GM21381 (cell line): ENCODE measurements around the gene GPRASP3.
A peak's percentile ranks its signal among the peaks of the same experiment; 100 is the strongest.
"Not testable (repeated sequence)": the region's sequence is repeated elsewhere in the genome, so short reads cannot be mapped to it uniquely, and the experiment has no call there.

Source experiments
- ATAC-seq: cut with Tn5 transposase; IDR thresholded peaks from one replicate; pipeline ENCODE4 v1.9.1; 2021; ENCODE audit warnings: mild to moderate bottlenecking, moderate library complexity; ENCODE audit not compliant: unreplicated experiment

The GPRASP3 gene

GRCh38 chrX:102720237-102721168, at the start of gene GPRASP3:
TSS of gene GPRASP3 (plus strand) at chrX:102720743. CDS start at chrX:102748996, 28,253 bp downstream.
- peak; percentile 100 for ATAC-seq

- ATAC-seq: no peak
These were observed 47.7 kb upstream of the GPRASP3 start for GRCh38 chrX:102672856-102673255.

GRCh38 chrX:102677479-102677878, 43.1 kb upstream of the GPRASP3 start:
- not testable (repeated sequence) for ATAC-seq

- no peak for ATAC-seq
These were observed 35.6 kb upstream of the GPRASP3 start for GRCh38 chrX:102684772-102685520.

- ATAC-seq: no peak
These were observed 25.8 kb upstream of the GPRASP3 start for GRCh38 chrX:102694749-102695148.

DNA sequence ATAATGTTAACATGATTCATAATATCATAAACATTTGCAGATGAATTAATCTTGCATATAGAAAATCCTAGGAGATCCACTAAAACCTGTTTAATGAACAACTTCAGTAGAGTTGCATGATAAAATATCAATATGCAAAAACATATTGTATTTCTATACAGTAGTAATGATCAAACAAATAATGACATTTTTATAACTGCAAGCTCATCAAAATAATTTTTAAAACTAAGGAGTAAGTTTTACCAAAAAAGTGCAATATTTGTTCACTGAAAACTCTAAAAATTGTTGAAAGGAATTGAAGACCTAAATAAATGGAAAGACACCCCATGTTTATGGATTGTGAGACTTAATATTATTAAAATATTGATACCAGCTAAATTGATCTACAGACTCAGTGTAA, 24.2 kb upstream of the GPRASP3 start:
- no peak for ATAC-seq

GRCh38 chrX:102697494-102697893, 23.0 kb upstream of the GPRASP3 start:
- no peak for ATAC-seq

- no peak for ATAC-seq
These were observed 11.6 kb upstream of the GPRASP3 start for GRCh38 chrX:102708900-102709299.

DNA sequence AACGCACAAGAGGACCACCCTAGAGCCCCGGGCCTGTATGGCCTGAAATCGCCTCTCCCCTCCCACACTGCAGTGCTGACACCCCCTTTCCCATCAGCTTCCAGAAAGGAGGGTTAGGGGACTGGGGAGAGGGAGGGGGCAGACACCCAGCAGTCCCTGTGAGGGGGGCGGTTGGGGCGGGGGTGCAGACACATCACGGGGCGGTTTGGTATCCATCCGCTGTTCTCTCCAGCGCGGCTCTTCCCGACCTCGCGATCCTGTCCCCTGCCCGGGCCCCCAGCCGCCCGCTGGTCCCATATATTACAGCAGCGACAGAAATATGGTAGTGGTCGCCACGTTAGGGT, 8.7 kb upstream of the GPRASP3 start:
- no peak for ATAC-seq

- ATAC-seq: no peak
These were observed 8.2 kb upstream of the GPRASP3 start, which contains the start of gene GPRASP2 for GRCh38 chrX:102712216-102712966. TSS of gene GPRASP2 (plus strand) at chrX:102712448. CDS start at chrX:102714870, 2,422 bp downstream.

DNA sequence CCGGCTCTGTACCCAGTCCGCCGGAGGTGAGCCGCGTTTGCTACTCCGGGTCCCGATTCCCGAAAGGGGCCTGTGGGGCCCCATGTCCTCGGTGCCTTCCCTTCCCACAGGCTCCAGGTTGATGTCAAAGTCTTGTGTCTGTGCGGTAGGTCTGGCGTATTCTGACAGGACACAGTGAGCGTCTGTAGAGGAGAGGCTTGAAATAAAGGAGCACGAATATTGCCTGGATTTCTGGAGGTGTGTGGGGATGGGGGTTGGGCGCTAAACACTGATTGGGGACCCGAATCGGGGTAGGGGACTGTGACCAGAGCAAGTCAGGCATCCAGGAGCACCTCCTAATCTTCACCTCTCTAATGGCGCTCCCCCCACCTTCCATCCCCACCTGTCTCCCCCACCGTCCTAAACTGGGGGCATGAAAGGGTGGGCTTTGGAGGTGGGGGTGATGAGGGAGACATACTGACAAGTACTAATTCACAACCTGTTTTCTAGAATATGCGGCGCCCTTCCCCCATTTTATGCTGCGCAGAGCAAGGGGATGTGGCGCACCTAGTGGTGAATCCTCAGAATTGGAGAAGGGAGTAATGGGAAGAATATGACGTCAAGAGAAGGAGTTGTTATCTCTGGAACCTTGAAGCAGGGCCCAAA, 7.4 kb upstream of the GPRASP3 start:
- no peak for ATAC-seq

- no peak for ATAC-seq
These were observed 5.5 kb upstream of the GPRASP3 start for GRCh38 chrX:102714994-102715393.

GRCh38 chrX:102715967-102716366, 4.6 kb upstream of the GPRASP3 start:
- no peak for ATAC-seq

GRCh38 chrX:102721169-102721506, 595 bp downstream of the GPRASP3 start:
- not testable (repeated sequence) for ATAC-seq

DNA sequence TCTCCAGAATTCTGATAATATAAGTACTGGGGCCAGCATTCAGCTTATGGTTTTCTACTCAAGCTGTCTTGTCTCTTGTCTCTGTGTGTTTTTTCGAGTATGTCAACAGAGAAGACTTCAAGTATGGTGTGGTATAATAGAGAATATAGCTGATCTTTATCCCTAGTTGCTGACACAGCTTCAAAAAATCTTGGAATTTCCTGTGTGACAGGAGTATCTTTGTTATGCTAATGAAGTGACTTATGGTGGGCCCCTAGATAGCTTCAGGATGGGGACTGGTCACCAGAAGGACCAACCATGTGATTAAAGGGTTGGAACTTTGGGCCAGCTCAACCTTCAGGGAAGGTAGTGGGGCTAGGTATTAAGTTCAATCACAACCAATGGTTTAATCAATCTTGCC, 2.9 kb downstream of the GPRASP3 start:
- ATAC-seq: no peak

GRCh38 chrX:102727761-102728160, 7.2 kb downstream of the GPRASP3 start:
- ATAC-seq: no peak

DNA sequence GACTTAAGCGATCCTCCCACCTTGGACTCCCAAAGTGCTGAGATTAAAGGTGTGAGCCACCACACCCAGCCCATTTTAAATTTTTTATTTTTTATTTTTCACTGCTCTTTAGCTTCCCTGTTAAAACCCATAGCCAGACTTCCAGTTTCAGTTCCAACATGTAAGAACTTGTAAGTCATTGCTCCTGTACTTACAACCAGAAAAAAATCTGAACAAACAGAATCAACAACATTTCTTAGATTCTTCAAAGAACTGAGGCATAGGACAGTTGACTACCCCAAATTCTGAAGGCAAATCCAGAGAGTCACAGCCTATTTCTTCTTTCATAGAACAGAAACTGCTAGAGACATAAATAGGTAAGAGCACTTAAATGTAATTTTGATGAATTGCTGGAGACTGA, 8.1 kb downstream of the GPRASP3 start:
- ATAC-seq: no peak

GRCh38 chrX:102739657-102740056, 19.1 kb downstream of the GPRASP3 start:
- no peak for ATAC-seq

DNA sequence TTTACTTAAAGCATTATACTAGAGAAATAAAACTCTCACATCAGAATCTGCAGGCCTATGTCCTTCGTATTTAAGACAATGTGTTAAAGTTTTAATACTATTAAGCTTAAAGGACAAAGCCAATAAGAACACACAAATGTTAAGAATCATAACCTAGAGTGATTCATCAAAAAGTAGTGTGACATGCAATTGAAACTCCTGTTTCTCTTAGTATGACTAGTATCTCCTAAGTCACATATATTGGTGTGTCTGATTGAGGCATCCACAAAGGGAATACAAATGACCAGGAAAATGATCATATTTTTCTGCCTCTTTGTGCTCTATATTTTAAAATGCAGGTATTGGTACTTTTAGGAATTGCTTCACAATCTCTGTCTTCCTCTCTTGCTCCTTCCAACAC, 23.8 kb downstream of the GPRASP3 start:
- ATAC-seq: no peak

DNA sequence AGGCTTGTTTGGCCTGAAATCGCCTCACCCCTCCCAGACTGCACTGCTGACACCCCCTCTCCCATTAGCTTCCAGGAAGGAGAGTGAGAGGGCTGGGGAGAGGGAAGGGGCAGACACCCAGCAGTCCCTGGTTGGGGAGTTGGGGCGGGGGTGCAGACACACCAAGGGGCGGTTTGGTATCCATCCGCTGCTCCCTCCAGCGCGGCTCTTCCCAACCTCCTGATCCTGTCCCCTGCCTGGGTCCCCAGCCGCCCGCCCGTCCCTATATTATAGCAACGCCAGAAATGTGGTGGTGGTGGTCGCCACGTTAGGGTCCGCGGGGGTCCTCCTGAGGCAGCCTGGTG, 24.9 kb downstream of the GPRASP3 start:
- ATAC-seq: no peak
